Frontal cortex (tissue), 4 donors: ENCODE data around the gene DSCAM. TPM values are rescaled to one million over a fixed set of nuclear protein-coding genes. Genes with fewer than 3 reads are reported as not detected.

ENCODE experiments used
- DNase-seq, 2 donors: peaks; one replicate each; pipeline ENCODE4 v3.0.0; 2012; ENCODE audit warnings: low spot score in 2 of 2
- FAIRE-seq: peaks from 2 replicates; lab custom pipeline; 2012; peaks lifted over from hg19 to GRCh38; lab: Jason Lieb, UNC
- total RNA-seq: library from RNA; depleted of rRNA; stranded (reverse); fragments of >200 nt; gene quantifications from one replicate; pipeline ENCODE4 v1.2.3, GENCODE V29; 2014
- donor health status: control.
- donor health status: control.
- donor health status: control.

DSCAM gene
- total RNA-seq, 1 donor from 2014 or later, result 11.8 TPM

DNA sequence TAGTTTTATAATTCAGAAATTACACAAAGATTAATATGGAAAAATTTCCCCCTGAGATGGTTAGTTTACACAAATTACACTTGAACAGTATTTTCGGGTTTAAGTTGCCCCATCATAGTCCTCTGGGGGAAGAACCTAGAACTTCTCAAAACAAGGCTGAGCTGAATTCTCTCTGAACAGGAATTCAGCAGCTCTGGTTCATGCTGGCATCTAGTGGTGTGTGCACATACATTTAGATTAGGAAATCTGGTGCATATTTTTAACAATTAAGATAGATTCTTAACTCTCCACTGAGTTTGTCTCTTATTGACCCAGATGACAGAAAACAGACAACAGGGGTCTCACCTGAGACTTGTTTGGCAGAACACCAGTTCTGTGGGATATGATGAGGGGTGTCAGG, 410.7 kb downstream of the DSCAM start:
- FAIRE-seq (no peak), DNase-seq (no peak)

DNA sequence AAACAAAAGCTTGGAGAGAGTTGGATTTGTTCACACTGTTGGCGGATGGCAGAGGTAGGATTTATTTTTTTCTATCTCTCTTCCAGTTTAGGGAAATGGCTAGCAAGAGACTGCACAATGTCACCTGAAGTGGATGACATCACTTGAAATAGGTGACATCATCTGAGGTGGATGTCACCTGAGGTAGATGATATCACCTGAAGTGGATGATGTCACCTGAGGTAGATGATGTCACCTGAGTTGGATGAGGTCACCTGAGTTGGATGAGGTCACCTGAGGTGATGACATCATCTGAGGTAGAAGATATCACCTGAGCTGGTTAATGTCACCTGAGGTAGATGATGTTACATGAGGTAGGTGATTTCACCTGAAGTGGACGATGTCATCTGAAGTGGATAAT, 413.4 kb downstream of the DSCAM start:
- DNase-seq, result peak in 1 of 2 donors; percentile 11
- FAIRE-seq, result no peak

DNA sequence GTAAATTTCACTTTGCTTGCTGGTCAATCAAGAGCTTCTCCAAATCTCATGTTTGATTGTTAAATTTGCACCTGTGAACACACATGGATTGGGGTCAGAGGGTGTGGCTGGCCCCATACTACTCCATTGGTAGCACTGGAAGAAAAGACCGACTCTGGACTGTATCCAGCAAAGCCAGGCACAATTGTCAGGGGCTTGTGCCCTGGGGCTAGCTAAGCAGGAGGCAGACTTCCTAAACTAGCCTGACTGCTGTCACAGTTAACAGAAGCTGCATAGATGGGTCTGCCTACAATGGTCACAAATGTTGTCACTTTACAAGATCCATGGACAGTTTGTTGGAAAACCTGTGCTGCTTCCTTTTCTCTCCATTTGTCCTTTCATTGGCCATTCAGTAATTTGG, 421.0 kb downstream of the DSCAM start:
- FAIRE-seq (no peak), DNase-seq (no peak)

GRCh38 chr21:40422896-40423635, 423.9 kb downstream of the DSCAM start:
- FAIRE-seq (no peak), DNase-seq (no peak)

- FAIRE-seq (no peak), DNase-seq (no peak)
Observed at GRCh38 chr21:40421121-40421520, 425.8 kb downstream of the DSCAM start.

DNA sequence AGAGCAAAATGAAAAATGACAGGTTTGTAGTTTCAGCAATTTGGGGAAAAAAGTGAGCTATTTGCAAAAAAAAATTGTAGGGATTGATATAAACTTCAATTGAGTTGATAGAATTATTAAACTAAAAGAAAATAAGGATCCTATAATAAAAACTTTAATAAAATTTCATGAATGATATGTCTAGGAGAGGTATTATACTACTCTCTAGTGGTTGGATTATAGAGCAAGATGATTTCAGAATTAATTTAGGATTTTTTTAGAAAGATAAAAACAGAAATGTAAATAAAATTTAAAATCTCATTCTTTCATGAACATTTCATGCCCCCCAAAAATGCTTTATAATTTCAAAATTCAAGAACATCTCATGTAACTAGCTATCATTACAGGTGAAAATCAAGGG, 430.4 kb downstream of the DSCAM start:
- no peak for DNase-seq
- FAIRE-seq, result peak; percentile 82

DNA sequence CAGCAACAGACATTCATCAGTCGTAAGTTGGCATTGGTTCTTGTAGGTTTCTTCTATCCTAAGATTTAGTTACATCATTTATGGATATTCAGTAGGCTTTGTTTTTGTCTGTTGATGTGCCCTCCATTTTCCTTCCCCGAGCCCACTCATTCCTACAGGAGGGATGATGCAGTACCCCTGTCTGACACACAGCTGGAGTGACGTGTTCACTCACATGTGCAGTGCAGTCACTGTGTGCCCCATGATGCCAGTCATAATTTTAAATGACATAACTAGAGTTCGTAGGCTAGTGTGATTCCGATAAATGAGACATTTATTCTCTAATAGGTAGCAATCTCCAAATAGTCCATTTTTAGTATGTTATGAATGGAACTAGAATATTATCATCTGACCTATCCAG, 438.4 kb downstream of the DSCAM start:
- DNase-seq (no peak), FAIRE-seq (no peak)

DNA sequence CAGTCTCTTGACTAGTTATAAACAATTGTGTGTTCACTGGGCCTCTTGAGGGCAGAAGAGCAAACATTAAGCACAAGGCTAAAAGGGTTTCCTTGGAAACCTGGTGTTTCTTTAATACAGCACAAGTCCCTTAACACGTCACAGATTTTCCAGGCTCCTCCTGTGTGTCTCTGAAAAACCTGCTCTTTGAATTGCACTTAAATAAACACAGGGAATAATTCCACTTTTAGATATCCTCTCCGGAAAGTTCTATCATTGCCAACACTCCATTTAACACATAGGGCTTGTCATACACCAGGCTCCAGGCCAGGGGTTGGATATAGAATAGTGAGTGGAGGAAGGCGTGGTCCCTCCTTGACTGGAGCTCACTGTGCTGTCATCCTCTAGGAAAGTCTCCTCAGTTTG, 442.6 kb downstream of the DSCAM start:
- FAIRE-seq, result no peak
- DNase-seq, result no peak

DNA sequence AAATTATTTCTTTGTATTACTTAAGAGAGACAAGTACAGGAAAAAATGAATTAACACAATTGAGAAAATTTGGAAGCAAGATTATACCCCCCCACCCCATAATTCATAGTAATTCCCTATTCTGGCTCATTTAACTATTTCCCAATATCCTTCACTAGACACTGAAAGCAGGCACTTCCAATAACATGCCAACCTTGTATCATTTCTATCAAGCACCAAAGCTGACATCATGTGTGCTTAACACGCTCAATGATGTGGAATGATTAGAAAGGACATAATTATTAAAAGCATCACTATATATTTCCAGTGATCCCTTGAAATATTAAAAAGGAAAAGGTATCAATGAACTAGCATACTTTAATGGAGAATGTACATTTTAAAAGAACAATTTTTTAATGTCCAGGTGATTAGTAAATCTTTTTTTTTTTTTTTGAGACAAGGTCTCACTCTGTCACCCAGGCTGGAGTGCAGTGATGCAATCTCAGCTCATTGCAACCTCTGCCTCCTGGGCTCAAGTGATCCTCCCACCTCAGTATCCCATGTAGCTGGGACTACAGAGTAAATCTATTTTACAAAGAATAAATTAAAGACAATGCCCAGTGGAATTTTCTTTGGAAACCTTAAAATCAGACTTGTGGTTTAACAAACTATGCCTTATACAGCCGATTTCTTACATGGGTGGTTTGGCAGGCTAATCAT, 443.9 kb downstream of the DSCAM start:
- no peak for DNase-seq
- FAIRE-seq, result no peak

DNA sequence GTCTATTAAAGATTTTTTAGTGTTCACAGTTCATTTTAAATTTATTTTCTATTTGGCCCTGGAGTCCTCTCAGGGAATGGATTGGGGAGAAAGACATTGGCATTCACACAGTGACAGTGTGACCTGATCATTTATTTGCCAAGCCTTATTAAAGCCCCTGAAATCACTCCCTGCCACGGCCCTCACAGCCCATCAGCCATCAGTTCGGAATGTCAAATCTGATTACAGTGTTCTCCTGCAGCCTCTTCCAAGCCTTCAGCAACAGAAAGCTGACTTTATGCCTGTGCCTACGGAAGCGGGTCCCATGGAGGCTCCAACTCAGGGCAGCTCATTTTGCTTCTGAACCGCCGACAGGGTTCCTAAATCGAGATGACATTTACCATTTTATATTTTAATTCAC, 451.2 kb downstream of the DSCAM start:
- DNase-seq (no peak), FAIRE-seq (no peak)

GRCh38 chr21:40393066-40393465, 453.9 kb downstream of the DSCAM start:
- DNase-seq (no peak), FAIRE-seq (no peak)

DNA sequence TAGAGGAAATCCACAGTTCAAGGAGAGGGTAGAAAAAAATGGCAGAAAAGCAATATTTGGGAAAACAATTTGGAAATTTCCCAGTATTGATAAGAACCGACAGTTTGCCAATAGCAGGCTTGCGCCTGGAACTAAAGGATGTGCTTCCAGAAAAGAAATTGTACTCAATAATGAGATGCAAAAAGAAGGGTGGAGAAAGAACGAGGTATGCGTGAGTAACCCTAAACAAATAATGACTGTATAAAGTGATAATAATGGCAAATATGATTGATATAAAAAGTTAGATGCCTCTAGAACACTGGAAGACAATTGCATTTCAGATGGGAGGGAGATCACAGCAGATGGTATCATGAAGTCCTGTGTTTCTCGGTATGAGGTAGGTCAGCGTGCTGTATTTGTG, 458.9 kb downstream of the DSCAM start:
- no peak for DNase-seq
- no peak for FAIRE-seq

- FAIRE-seq (no peak), DNase-seq (no peak)
Observed at GRCh38 chr21:40386981-40387747, 459.8 kb downstream of the DSCAM start.

- DNase-seq (peak in 1 of 2 donors; percentile 44), FAIRE-seq (no peak)
Observed at GRCh38 chr21:40386294-40386911, 460.6 kb downstream of the DSCAM start.

GRCh38 chr21:40385883-40386282, 461.1 kb downstream of the DSCAM start:
- no peak for DNase-seq
- no peak for FAIRE-seq

GRCh38 chr21:40383951-40384350, 463.0 kb downstream of the DSCAM start:
- DNase-seq, result no peak
- FAIRE-seq, result no peak

DNA sequence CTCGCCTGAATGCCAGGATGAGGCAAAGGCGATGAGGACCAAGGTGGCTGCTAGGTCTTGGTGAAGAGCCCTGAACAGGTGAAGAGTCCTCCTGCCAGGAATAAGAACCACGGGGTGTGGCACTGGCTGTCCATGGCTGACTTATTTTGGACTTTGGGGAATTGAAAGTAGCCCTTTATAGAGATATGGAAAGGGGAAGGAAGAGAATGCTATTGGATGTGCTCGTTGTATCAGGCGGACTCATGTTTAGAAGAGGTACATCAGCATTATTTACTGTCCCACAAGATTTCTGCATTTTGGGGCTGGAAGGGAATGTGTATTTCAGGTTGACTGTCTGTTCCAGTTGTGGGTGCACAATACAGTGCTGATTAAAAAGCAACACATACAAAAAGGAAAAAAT, 465.8 kb downstream of the DSCAM start:
- DNase-seq, result no peak
- no peak for FAIRE-seq

GRCh38 chr21:40379881-40380810, 466.8 kb downstream of the DSCAM start:
- no peak for FAIRE-seq

DNA sequence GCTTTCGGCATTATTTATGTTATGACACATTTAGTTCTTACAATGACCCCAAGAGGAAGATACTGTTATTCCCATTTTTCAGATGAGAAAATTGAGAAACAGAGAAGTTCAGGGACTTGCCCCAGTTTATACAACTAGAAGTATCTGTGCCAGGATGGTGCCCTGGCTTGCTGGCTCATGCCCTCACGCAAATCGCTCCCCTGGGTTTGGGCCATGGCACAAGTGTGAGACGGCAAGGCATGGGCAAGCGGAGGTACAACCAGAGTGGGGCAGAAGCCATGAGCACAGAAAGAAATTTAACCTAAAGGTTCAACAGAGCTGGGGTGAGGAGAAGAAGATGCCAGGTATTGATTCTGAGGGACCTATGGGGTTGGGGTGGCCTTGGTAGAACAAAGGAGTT, 469.8 kb downstream of the DSCAM start:
- FAIRE-seq (no peak), DNase-seq (no peak)

More at GRCh38 chr21:40379881-40380810, 466.8 kb downstream of the DSCAM start:
- DNase-seq, result no peak
